ENCODE data around the gene LDLRAD4. TPM values are rescaled to one million over a fixed set of nuclear protein-coding genes. Genes with fewer than 3 reads are reported as not detected.
A peak's percentile ranks its signal among the peaks of the same experiment; 100 is the strongest.

LDLRAD4 gene
- polyA plus RNA-seq, 1 of the 3 experiments (the other 2 are of a cell fraction), result 0.16 TPM

GRCh38 chr18:13548966-13549879, 330.7 kb downstream of the LDLRAD4 start:
- no peaks in the 10 kb centered on the region for H3K79me2 ChIP-seq (ENCODE audit: insufficient read depth)
- ChIA-PET CTCF (interaction anchor here (0.8 to 5.7 kb wide), 6 partner anchors 9 to 333 kb away, joined by 3 to 34 read pairs (median 4); no protein-coding TSS in a partner anchor), POLR2A (no interaction called here)
- H4K20me1 ChIP-seq (ENCODE audit: insufficient read depth), result no peaks in the 10 kb centered on the region
- no peaks in the 10 kb centered on the region for H3K9me3 ChIP-seq
- H2AFZ ChIP-seq (ENCODE audit: low read depth), result no peak overlapping the region
- no peaks in the 10 kb centered on the region for H3K9me2 ChIP-seq
- H3K4me1 ChIP-seq (ENCODE audit: control insufficient read depth in 1 of 2, insufficient read depth in 2 of 2, low read depth in 1 of 2, low read length in 1 of 2), result peaks cover 0 to 46% of the 10 kb centered on the region in 2 experiments; a peak in 1 of 4 replicates
- no peaks in the 10 kb centered on the region for H3K36me3 ChIP-seq (replicated peaks in 1 of 2; ENCODE audit: control insufficient read depth in 1 of 2, insufficient read depth in 2 of 2, low read length in 1 of 2)
- no peaks in the 10 kb centered on the region for H3F3A ChIP-seq (replicated peaks; ENCODE audit: insufficient read depth)
- no peak for TF ChIP-seq JUND (IDR thresholded peaks at IDR 0.05)
- TF ChIP-seq CTCF (IDR thresholded peaks at IDR 0.05), result no peak
- no peak for TF ChIP-seq FOSL2 (IDR thresholded peaks at IDR 0.05; ENCODE audit: borderline replicate concordance, low read depth)
- no peak for TF ChIP-seq MAX (IDR thresholded peaks at IDR 0.05; ENCODE audit: low read depth)
- no peak for TF ChIP-seq POLR2AphosphoS5 (IDR thresholded peaks at IDR 0.05; ENCODE audit: low read depth, low read length)
- TF ChIP-seq RXRA (IDR thresholded peaks at IDR 0.05; ENCODE audit: borderline replicate concordance, low read depth), result no peak
- TF ChIP-seq SIN3A (IDR thresholded peaks at IDR 0.05; ENCODE audit: borderline replicate concordance, low read depth, low read length), result no peak
- no peak for TF ChIP-seq EZH2phosphoT487 (IDR thresholded peaks at IDR 0.05; ENCODE audit: borderline replicate concordance, low read depth)
- no peak for TF ChIP-seq RCOR1 (IDR thresholded peaks at IDR 0.05; ENCODE audit: low read length)
- no peak for TF ChIP-seq RFX5 (IDR thresholded peaks at IDR 0.05; ENCODE audit: low read length)
- TF ChIP-seq ZBTB33 (IDR thresholded peaks at IDR 0.05; ENCODE audit: borderline replicate concordance, low read depth), result no peak
- TF ChIP-seq USF2 (IDR thresholded peaks at IDR 0.05; ENCODE audit: borderline replicate concordance, low read depth, low read length), result no peak
- no peak for DNase-seq
- H3K9ac ChIP-seq, result no peak overlapping the region
- H3K4me2 ChIP-seq, result no peak overlapping the region
- WGBS (ENCODE audit: low lambda C conversion rate), result 47% methylated on average over 7 of the region's 7 CpGs
- no peaks in the 10 kb centered on the region for H3K27me3 ChIP-seq (ENCODE audit: insufficient read depth)
- H3K4me3 ChIP-seq (ENCODE audit: low read depth in 2 of 2, low read length in 1 of 2), result no peak overlapping the region
- H3K27ac ChIP-seq (ENCODE audit: low read depth in 2 of 2, low read length in 1 of 2), result peak overlapping the region in 1 of 2 experiments; percentile 62; a peak in 2 of 4 replicates

All from SK-N-SH (cell line).